SIG-M5 treated with dmso at 0.1 percent for 504 hours (cell line): Measurements from ENCODE around the gene PCDHGA7.
A peak's percentile ranks its signal among the peaks of the same experiment; 100 is the strongest.
"Not testable (repeated sequence)": the region's sequence is repeated elsewhere in the genome, so short reads cannot be mapped to it uniquely, and the experiment has no call there.

ENCODE experiments used
- DNase-seq: peaks from one replicate; lab custom pipeline; 2025; ENCODE audit not compliant: unreplicated experiment; lab: John Stamatoyannopoulos, UW

The PCDHGA7 gene

GRCh38 chr5:141397756-141398551, 15.4 kb downstream of the PCDHGA7 start, which contains the start of gene PCDHGB5:
Gene PCDHGB5 (plus strand): TSS chr5:141397947. CDS start chr5:141398128, 181 bp downstream.
- DNase-seq: not testable (repeated sequence)

GRCh38 chr5:141398608-141399007, 16.1 kb downstream of the PCDHGA7 start:
- DNase-seq: no peak

GRCh38 chr5:141399555-141400258, 17.2 kb downstream of the PCDHGA7 start:
- DNase-seq: no peak

GRCh38 chr5:141402553-141403243, 20.2 kb downstream of the PCDHGA7 start, which contains the start of gene PCDHGA9:
Gene PCDHGA9 (plus strand): TSS chr5:141402778. CDS start chr5:141402953, 175 bp downstream.
- DNase-seq: no peak

- no peak for DNase-seq
Observed at GRCh38 chr5:141403387-141403786, 20.8 kb downstream of the PCDHGA7 start.

- DNase-seq: not testable (repeated sequence)
Observed at GRCh38 chr5:141407790-141408505, 25.4 kb downstream of the PCDHGA7 start, which contains the start of gene PCDHGB6. Gene PCDHGB6 (plus strand): TSS chr5:141408021. CDS start chr5:141408203, 182 bp downstream.

GRCh38 chr5:141409598-141410306, 27.2 kb downstream of the PCDHGA7 start:
- no peak for DNase-seq

- DNase-seq: no peak
Observed at GRCh38 chr5:141411575-141411974, 29.0 kb downstream of the PCDHGA7 start.

- peak; percentile 87 for DNase-seq
Observed at GRCh38 chr5:141412854-141413539, 30.5 kb downstream of the PCDHGA7 start, which contains the start of gene PCDHGA10. Gene PCDHGA10 (plus strand): TSS chr5:141412987. CDS start chr5:141413176, 189 bp downstream.

- DNase-seq: no peak
Observed at GRCh38 chr5:141413540-141414069, 31.1 kb downstream of the PCDHGA7 start.

- not testable (repeated sequence) for DNase-seq
Observed at GRCh38 chr5:141414548-141415274, 32.2 kb downstream of the PCDHGA7 start.

GRCh38 chr5:141415275-141415618, 32.7 kb downstream of the PCDHGA7 start:
- DNase-seq: not testable (repeated sequence)

- DNase-seq: peak; percentile 13
Observed at GRCh38 chr5:141417494-141418172, 35.1 kb downstream of the PCDHGA7 start, which contains the start of gene PCDHGB7. Gene PCDHGB7 (plus strand): TSS chr5:141417677. CDS start chr5:141417860, 183 bp downstream.

GRCh38 chr5:141419074-141419880, 36.7 kb downstream of the PCDHGA7 start:
- DNase-seq: no peak

- no peak for DNase-seq
Observed at GRCh38 chr5:141420855-141421488, 38.4 kb downstream of the PCDHGA7 start, which contains the start of gene PCDHGA11. Gene PCDHGA11 (plus strand): TSS chr5:141421051. CDS start chr5:141421228, 177 bp downstream.

- no peak for DNase-seq
Observed at GRCh38 chr5:141421489-141421855, 38.9 kb downstream of the PCDHGA7 start.
